ENCODE results near the gene TDRD6.

DNA sequence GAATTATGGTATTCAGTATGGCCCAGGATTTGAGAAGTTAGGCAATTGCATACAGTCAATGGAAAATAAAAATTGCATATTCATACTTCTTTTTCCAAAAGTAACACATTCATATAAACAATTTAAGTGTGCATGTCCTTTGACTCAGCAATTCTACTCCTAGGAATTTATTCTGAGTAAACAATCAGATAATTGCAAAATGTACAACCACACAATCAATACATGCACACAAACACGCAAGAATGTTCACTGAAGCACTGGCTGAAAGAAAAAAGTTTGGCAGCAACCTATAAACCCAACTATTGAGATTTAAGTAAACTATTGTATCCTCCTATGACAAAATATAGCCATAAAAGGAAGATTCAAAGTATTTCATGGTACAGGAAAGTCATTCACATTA is 36.7 kb upstream of the TDRD6 start:
- TF ChIP-seq, protein P1, sequence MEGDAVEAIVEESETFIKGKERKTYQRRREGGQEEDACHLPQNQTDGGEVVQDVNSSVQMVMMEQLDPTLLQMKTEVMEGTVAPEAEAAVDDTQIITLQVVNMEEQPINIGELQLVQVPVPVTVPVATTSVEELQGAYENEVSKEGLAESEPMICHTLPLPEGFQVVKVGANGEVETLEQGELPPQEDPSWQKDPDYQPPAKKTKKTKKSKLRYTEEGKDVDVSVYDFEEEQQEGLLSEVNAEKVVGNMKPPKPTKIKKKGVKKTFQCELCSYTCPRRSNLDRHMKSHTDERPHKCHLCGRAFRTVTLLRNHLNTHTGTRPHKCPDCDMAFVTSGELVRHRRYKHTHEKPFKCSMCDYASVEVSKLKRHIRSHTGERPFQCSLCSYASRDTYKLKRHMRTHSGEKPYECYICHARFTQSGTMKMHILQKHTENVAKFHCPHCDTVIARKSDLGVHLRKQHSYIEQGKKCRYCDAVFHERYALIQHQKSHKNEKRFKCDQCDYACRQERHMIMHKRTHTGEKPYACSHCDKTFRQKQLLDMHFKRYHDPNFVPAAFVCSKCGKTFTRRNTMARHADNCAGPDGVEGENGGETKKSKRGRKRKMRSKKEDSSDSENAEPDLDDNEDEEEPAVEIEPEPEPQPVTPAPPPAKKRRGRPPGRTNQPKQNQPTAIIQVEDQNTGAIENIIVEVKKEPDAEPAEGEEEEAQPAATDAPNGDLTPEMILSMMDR (IDR thresholded peaks at IDR 0.05; ENCODE audit: insufficient read depth, low read depth, low read length): no peak
- TF ChIP-seq EZH2 (IDR thresholded peaks at IDR 0.05; ENCODE audit: insufficient read depth, low read length): no peak
